K562 (cell line): ENCODE results near the gene DSCAM. TPM values are rescaled to one million over a fixed set of nuclear protein-coding genes. Genes with fewer than 3 reads are reported as not detected.

Experiments used
- CHD7 ChIP-seq: fragments of 200-600 bp; sonication (generic); IDR thresholded peaks from one replicate; pipeline ENCODE4 v1.6.1; 2012; ENCODE audit warnings: mild to moderate bottlenecking, low read depth, low read length, inconsistent platforms
- CREB3 ChIP-seq: fragments of 450-650 bp; conservative IDR thresholded peaks from 2 replicates; pipeline ENCODE4 v1.6.1; 2016; ENCODE audit warnings: missing genetic modification characterization, low read depth, mild to moderate bottlenecking, missing compliant biosample characterization, moderate library complexity
- EGR1 ChIP-seq: fragments of 450-650 bp; conservative IDR thresholded peaks from 2 replicates; pipeline ENCODE4 v1.6.1; 2017; ENCODE audit warnings: mild to moderate bottlenecking
- SIRT6 ChIP-seq: IDR thresholded peaks from one replicate; pipeline ENCODE4 v1.6.1; 2012; ENCODE audit warnings: low read depth, mild to moderate bottlenecking, control low read depth, inconsistent platforms, low read length, moderate library complexity
- SRSF3 ChIP-seq: fragments of 200-400 bp; formaldehyde crosslinking; IDR thresholded peaks from 2 replicates; pipeline ENCODE4 v1.6.1; 2016; ENCODE audit warnings: mild to moderate bottlenecking, low read length, moderate library complexity; ENCODE audit not compliant: insufficient read depth
- ZZZ3 ChIP-seq: fragments of 450-650 bp; IDR thresholded peaks from 2 replicates; pipeline ENCODE4 v1.6.1; 2016; ENCODE audit warnings: antibody characterized with exemption, mild to moderate bottlenecking, moderate library complexity
- polyA plus RNA-seq, 8 experiments: library from polyadenylated mRNA; depleted of rRNA in 4 of 8; stranded (reverse) in 5 of 8; unstranded in 3 of 8; fragments of >200 nt; fragmentation: Nextera tagmentation in 2 of 8; fragmentation: Illumina TruSeq in 1 of 8; extraction: Ambion mirVana in 2 of 8; extraction: Trizol in 1 of 8; gene quantifications; 2 replicates each; pipeline versions ENCODE4 v1.2.1 to v1.2.3, GENCODE V29; 2011 to 2014; ENCODE audit warnings: inconsistent platforms in 1 of 8, missing spikeins in 1 of 8
- total RNA-seq, 7 experiments: library from RNA; depleted of rRNA in 6 of 7; stranded (reverse); fragments of >200 nt in 6 of 7; fragmentation: Illumina TruSeq in 2 of 7; extraction: Trizol in 2 of 7; gene quantifications; 2 replicates each; pipeline versions ENCODE4 v1.2.1 to v1.2.3, GENCODE V29; 2011 to 2021; ENCODE audit warnings: low replicate concordance in 1 of 7
- TF ChIP-seq, protein P1 (sequence below): fragments of 250-450 bp; sonication (Bioruptor Pico); IDR thresholded peaks from 2 replicates; pipeline ENCODE4 v1.4.0; 2020; ENCODE audit warnings: mild to moderate bottlenecking, moderate library complexity, borderline replicate concordance

DSCAM gene
- total and polyA plus RNA-seq, 9 of the 15 experiments (the other 6 are each of a cell fraction or from before 2014, with no cell fraction given), result not detected

DNA sequence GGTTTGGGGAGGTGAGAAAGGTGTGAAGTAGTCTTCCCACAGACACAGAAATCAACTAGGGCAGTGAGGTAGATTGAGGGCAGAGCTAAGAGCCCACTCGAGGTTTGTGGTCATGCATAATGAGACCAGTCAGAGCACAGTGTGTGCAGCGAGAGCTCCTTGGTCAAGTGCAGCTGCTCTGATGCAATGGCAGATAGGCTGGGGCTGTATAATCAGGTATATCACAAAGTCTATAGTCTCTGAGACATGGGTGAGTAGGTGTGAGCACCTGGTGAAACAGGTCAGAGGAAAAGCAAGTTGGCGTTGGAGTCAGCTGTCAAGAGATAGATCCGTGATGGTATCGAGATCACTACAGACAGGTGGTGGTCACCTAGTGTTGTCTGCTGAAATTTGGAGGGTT, 17.6 kb downstream of the DSCAM start (continued):
- TF ChIP-seq CREB3 (no peak), CHD7 (no peak), EGR1 (no peak), SIRT6 (no peak), ZZZ3 (no peak), SRSF3 (no peak)
- TF ChIP-seq, protein P1, sequence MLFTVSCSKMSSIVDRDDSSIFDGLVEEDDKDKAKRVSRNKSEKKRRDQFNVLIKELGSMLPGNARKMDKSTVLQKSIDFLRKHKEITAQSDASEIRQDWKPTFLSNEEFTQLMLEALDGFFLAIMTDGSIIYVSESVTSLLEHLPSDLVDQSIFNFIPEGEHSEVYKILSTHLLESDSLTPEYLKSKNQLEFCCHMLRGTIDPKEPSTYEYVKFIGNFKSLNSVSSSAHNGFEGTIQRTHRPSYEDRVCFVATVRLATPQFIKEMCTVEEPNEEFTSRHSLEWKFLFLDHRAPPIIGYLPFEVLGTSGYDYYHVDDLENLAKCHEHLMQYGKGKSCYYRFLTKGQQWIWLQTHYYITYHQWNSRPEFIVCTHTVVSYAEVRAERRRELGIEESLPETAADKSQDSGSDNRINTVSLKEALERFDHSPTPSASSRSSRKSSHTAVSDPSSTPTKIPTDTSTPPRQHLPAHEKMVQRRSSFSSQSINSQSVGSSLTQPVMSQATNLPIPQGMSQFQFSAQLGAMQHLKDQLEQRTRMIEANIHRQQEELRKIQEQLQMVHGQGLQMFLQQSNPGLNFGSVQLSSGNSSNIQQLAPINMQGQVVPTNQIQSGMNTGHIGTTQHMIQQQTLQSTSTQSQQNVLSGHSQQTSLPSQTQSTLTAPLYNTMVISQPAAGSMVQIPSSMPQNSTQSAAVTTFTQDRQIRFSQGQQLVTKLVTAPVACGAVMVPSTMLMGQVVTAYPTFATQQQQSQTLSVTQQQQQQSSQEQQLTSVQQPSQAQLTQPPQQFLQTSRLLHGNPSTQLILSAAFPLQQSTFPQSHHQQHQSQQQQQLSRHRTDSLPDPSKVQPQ (CRISPR knock-in tag), result no peak
